KBM-7 (cell line): ENCODE results near the gene TMOD1.
"Not testable (repeated sequence)": the region's sequence is repeated elsewhere in the genome, so short reads cannot be mapped to it uniquely, and the experiment has no call there.

Experiments
- DNase-seq: peaks from one replicate; pipeline ENCODE4 v3.0.0-alpha.2; 2015
- in situ Hi-C: fragments of 300-500 bp; cut with MboI; formaldehyde crosslinking; loops from 2 replicates; pipeline ENCODE4 v1.14.3; 2020; ENCODE audit warnings: low sequenced_read_pairs, low pct_unique_long_range_greater_than_20kb, mixed read lengths

TMOD1 gene

GRCh38 chr9:97501177-97501971, at the start of gene TMOD1:
Gene TMOD1, plus strand, starts transcription at chr9:97501666. Its CDS starts 22,523 bp downstream, at chr9:97524189.
- in situ Hi-C loops = no loop called here
- peak; percentile 61 for DNase-seq

GRCh38 chr9:97453573-97453972, 47.9 kb upstream of the TMOD1 start:
- in situ Hi-C loops, DNase-seq: not testable (repeated sequence)

- in situ Hi-C loops, DNase-seq: not testable (repeated sequence)
These were observed 44.6 kb upstream of the TMOD1 start for GRCh38 chr9:97456841-97457240.

- no peak for DNase-seq
- in situ Hi-C loops = no loop called here
These were observed 42.1 kb upstream of the TMOD1 start for GRCh38 chr9:97459326-97459725.

- DNase-seq = no peak
- in situ Hi-C loops = no loop called here
These were observed 39.3 kb upstream of the TMOD1 start for GRCh38 chr9:97462159-97462558.

GRCh38 chr9:97462914-97463313, 38.6 kb upstream of the TMOD1 start:
- in situ Hi-C loops = no loop called here
- no peak for DNase-seq

- in situ Hi-C loops = no loop called here
These were observed 32.6 kb upstream of the TMOD1 start for GRCh38 chr9:97468658-97469448.

GRCh38 chr9:97470076-97470475, 31.4 kb upstream of the TMOD1 start:
- in situ Hi-C loops = no loop called here
- DNase-seq = no peak

More at GRCh38 chr9:97468658-97469448, 32.6 kb upstream of the TMOD1 start:
- peak; percentile 81 for DNase-seq

GRCh38 chr9:97473717-97474116, 27.7 kb upstream of the TMOD1 start:
- in situ Hi-C loops = no loop called here
- DNase-seq = no peak

- in situ Hi-C loops = no loop called here
- no peak for DNase-seq
These were observed 27.0 kb upstream of the TMOD1 start for GRCh38 chr9:97474372-97474925.

GRCh38 chr9:97475059-97475458, 26.4 kb upstream of the TMOD1 start:
- no peak for DNase-seq
- in situ Hi-C loops = no loop called here

- in situ Hi-C loops = no loop called here
These were observed 23.0 kb upstream of the TMOD1 start for GRCh38 chr9:97478301-97478981.

GRCh38 chr9:97479496-97480159, 21.8 kb upstream of the TMOD1 start:
- in situ Hi-C loops = no loop called here

More at GRCh38 chr9:97478301-97478981, 23.0 kb upstream of the TMOD1 start:
- no peak for DNase-seq

GRCh38 chr9:97480174-97480573, 21.3 kb upstream of the TMOD1 start:
- no peak for DNase-seq
- in situ Hi-C loops = no loop called here

More at GRCh38 chr9:97479496-97480159, 21.8 kb upstream of the TMOD1 start:
- DNase-seq = no peak

GRCh38 chr9:97480749-97481148, 20.7 kb upstream of the TMOD1 start:
- in situ Hi-C loops = no loop called here
- no peak for DNase-seq

GRCh38 chr9:97484134-97484533, 17.3 kb upstream of the TMOD1 start:
- in situ Hi-C loops = no loop called here
- DNase-seq = no peak

GRCh38 chr9:97487107-97487506, 14.4 kb upstream of the TMOD1 start:
- in situ Hi-C loops = no loop called here
- no peak for DNase-seq

GRCh38 chr9:97487861-97488260, 13.6 kb upstream of the TMOD1 start:
- DNase-seq = no peak
- in situ Hi-C loops = no loop called here
